Upper lobe of right lung (tissue), 1 donor: ENCODE data around the gene FHOD1. TPM values are rescaled to one million over a fixed set of nuclear protein-coding genes. Genes with fewer than 3 reads are reported as not detected.

Source experiments
- ATAC-seq: fragments of 200-7000 bp; cut with Tn5 transposase; one replicate; pipeline ENCODE4 v1.9.1; 2020; ENCODE audit warnings: mild to moderate bottlenecking, moderate library complexity
- DNase-seq: peaks from one replicate; pipeline ENCODE4 v3.0.0-alpha.2; 2020
- H3K27ac ChIP-seq: fragments of 200-600 bp; one replicate; pipeline ENCODE4 v1.8.0; 2022
- H3K27me3 ChIP-seq: fragments of 200-600 bp; one replicate; pipeline ENCODE4 v1.8.0; 2022; ENCODE audit warnings: mild to moderate bottlenecking
- H3K36me3 ChIP-seq: fragments of 200-600 bp; one replicate; pipeline ENCODE4 v1.8.0; 2022
- H3K4me1 ChIP-seq: fragments of 200-600 bp; one replicate; pipeline ENCODE4 v1.8.0; 2022
- H3K4me3 ChIP-seq: fragments of 200-600 bp; one replicate; pipeline ENCODE4 v1.8.0; 2022; ENCODE audit warnings: mild to moderate bottlenecking
- H3K9me3 ChIP-seq: fragments of 200-600 bp; one replicate; pipeline ENCODE4 v1.8.0; 2022
- intact Hi-C: fragments of 100-400 bp; cut with DNase I; formaldehyde crosslinking; loops from one replicate; pipeline ENCODE4 v1.11.0; 2022
- total RNA-seq: library from RNA; stranded (reverse); fragmentation: NEBNext Ultra II Directional; extraction: Animal tissue kit (Norgen Biotek cat#: 25700); gene quantifications from one replicate; pipeline ENCODE4 v1.2.1, GENCODE V29; 2021
- TF ChIP-seq, protein P1 (sequence below): fragments of 200-600 bp; IDR thresholded peaks from one replicate; pipeline ENCODE4 v1.8.0; 2022; ENCODE audit warnings: antibody characterized with exemption
- donor health status: DM: no; HTN: yes; CAD: no; lungs with severe emphysema.

Gene FHOD1
- total RNA-seq, 1 donor from 2014 or later, result 94.9 TPM

DNA sequence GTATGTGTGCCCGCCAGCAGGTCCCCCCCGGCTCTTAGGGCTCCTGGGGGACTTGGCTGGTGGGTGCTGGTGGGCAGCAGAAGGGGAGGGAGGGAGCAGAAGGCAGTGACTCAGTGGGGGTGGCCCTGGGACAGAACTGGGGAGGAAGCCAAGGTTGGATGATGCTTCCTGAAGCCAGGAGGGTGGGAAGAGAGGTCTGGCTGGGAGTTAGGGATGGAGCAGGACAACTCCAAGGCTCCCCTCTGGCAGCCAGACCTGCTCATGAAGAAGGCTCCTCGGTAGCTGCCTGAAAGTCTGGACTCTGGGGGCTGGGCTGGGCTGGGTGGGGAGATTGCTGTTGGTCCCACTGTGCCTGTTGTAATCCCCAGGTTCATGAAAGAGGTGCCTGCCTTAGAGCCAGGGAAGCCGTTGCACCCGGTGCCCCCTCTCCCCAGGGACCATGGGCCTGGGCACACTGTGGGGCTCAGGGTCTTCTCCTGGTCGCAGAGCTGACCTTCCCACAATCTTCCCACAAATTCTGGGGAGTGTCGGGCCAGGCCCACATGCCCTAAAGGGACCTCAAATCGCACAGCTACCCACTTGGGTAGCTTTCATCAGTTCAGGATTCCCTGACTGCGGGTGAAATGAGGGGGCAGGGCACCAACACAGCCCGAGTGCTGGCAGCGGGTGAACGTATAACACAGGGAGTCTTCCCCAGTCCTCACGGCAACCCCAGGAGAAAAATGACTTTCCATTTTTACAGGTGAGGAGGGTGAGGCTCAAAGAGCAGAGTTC is 30.9 kb upstream of the FHOD1 start:
- TF ChIP-seq, protein P1, sequence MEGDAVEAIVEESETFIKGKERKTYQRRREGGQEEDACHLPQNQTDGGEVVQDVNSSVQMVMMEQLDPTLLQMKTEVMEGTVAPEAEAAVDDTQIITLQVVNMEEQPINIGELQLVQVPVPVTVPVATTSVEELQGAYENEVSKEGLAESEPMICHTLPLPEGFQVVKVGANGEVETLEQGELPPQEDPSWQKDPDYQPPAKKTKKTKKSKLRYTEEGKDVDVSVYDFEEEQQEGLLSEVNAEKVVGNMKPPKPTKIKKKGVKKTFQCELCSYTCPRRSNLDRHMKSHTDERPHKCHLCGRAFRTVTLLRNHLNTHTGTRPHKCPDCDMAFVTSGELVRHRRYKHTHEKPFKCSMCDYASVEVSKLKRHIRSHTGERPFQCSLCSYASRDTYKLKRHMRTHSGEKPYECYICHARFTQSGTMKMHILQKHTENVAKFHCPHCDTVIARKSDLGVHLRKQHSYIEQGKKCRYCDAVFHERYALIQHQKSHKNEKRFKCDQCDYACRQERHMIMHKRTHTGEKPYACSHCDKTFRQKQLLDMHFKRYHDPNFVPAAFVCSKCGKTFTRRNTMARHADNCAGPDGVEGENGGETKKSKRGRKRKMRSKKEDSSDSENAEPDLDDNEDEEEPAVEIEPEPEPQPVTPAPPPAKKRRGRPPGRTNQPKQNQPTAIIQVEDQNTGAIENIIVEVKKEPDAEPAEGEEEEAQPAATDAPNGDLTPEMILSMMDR, result no peak
- intact Hi-C loops, result loop anchor here (10.0 kb wide), 1 partner anchor 117 kb away; the partner anchor contains the start of gene TPPP3
- DNase-seq (no peak), ATAC-seq (no peak)
- Histone ChIP-seq H3K9me3 (no peaks in the 10 kb centered on the region), H3K27ac (peak overlapping the region; percentile 66), H3K4me3 (peak overlapping the region; percentile 68), H3K4me1 (peaks cover 15% of the 10 kb centered on the region), H3K36me3 (peaks cover 8% of the 10 kb centered on the region), H3K27me3 (no peaks in the 10 kb centered on the region)

DNA sequence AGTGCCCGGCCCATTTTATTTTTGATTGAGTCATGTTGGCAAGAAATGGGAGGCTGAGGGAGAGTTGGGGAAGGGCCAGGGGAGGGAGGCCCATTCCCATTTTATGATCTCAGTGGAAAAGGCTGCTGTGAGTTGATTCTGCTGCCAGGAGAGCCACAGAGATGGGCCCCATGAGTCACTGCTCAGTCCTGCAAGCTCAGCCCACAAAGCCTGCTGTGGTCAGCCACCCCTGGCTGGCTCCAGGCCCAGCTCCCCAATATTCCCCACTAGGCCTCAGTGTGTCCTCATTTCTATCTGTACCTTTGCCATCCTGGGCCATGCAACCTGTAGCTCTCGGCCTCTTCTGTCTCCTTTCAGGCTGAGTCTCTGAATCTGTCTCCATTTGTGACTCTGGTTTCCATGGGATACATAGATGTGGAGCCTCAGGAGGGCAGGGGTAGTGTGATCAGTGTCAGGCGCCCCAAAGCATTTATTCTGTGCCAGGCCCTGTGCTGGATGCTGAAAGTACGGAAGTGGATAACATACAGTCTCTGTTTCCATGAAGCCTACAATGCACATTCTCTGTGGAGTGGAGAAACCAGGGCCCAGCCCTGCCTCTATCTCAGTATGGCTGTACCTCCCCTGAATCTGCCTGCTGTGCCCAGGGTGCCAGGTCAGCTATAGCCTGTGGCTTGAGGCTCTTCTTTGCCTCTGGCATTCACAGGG is 30.2 kb upstream of the FHOD1 start:
- intact Hi-C loops, result loop anchor here (10.0 kb wide), 1 partner anchor 117 kb away; the partner anchor contains the start of gene TPPP3
- H3K27ac ChIP-seq, result peak overlapping the region; percentile 17
- H3K4me1 ChIP-seq, result peaks cover 15% of the 10 kb centered on the region
- H3K9me3 ChIP-seq, result no peaks in the 10 kb centered on the region
- DNase-seq (no peak), ATAC-seq (no peak)
- TF ChIP-seq, protein P1, result no peak
- peak overlapping the region; percentile 1 for H3K4me3 ChIP-seq
- peaks cover 8% of the 10 kb centered on the region for H3K36me3 ChIP-seq
- no peaks in the 10 kb centered on the region for H3K27me3 ChIP-seq

DNA sequence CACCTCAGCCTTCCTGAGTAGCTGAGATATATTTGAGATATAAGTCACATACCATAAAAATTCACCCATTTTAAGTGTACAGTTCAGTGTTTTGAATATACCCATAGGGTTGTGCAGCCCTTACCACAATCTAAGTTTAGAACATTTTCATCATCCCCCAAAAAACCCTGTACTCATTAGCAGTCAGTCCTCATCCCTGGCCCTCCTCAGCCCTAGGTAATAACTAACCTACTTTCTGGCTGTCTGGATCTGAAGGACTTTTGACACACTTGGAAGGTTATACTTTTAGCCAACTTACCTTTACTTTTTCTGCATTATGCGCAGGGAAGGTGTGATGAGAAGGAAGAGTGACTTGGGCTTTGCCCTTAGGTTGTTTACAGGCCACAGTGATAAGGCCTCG is 28.0 kb upstream of the FHOD1 start:
- no peaks in the 10 kb centered on the region for H3K9me3 ChIP-seq
- H3K36me3 ChIP-seq, result peaks cover 8% of the 10 kb centered on the region
- ATAC-seq (no peak), DNase-seq (no peak)
- H3K4me3 ChIP-seq, result no peak overlapping the region
- TF ChIP-seq, protein P1, result no peak
- H3K27ac ChIP-seq, result no peak overlapping the region
- peaks cover 15% of the 10 kb centered on the region for H3K4me1 ChIP-seq
- intact Hi-C loops, result loop anchor here (10.0 kb wide), 1 partner anchor 119 kb away; the partner anchor contains the start of gene TPPP3
- no peaks in the 10 kb centered on the region for H3K27me3 ChIP-seq

DNA sequence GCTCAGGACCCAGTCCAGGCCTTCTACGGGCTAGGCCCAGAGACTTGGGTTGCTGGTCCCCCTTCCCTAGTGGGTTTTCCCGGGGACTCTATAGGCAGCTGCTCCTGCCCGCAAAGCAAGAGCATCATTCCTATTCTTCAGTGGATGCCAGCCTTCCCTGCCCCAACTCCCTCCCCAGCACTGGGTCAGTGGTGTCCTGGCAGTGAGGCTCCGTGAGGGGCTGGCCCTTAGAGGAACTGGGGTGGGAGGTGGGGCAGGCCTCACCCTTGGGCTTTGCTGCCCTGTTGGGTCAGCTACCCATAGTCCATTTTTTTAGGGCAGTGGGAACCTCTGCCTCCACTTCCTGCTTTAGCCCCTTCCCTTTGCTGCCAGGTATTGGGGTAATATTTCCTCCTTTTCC is 24.2 kb upstream of the FHOD1 start:
- H3K4me1 ChIP-seq, result no peaks in the 10 kb centered on the region
- DNase-seq (no peak), ATAC-seq (peak; percentile 6)
- no peak overlapping the region for H3K27ac ChIP-seq
- H3K36me3 ChIP-seq, result peaks cover 5% of the 10 kb centered on the region
- no peaks in the 10 kb centered on the region for H3K27me3 ChIP-seq
- intact Hi-C loops, result loop anchor here (10.0 kb wide), 1 partner anchor 123 kb away; the partner anchor contains the start of gene TPPP3
- TF ChIP-seq, protein P1, result no peak
- no peak overlapping the region for H3K4me3 ChIP-seq
- no peaks in the 10 kb centered on the region for H3K9me3 ChIP-seq

DNA sequence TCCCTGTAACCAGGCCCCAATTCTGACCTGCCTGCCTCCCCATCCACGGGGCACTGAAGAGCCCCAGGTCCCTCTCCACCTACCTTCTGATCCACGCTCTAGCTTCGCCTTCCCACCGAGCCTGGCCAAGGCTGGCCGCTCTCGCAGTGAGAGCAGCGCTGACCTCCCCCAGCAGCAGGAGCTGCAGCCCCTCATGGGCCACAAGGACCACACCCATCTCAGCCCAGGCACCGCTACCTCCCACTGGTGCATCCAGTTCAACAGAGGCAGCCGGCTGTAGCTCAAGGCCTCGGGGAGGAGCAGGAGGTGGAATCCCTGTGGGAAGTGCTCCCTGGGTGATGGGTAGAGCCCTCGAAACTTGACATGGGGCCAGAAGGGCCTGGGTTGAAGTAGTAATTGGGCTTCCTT is 23.7 kb upstream of the FHOD1 start:
- no peaks in the 10 kb centered on the region for H3K27me3 ChIP-seq
- TF ChIP-seq, protein P1, result no peak
- DNase-seq, result no peak
- intact Hi-C loops, result loop anchor here (10.0 kb wide), 1 partner anchor 124 kb away; the partner anchor contains the start of gene TPPP3
- ATAC-seq, result peak; percentile 17
- no peaks in the 10 kb centered on the region for H3K4me1 ChIP-seq
- H3K9me3 ChIP-seq, result no peaks in the 10 kb centered on the region
- H3K36me3 ChIP-seq, result no peaks in the 10 kb centered on the region
- H3K27ac ChIP-seq, result no peak overlapping the region
- H3K4me3 ChIP-seq, result no peak overlapping the region
